K562 (cell line): ENCODE data around the gene DMAC2. TPM values are rescaled to one million over a fixed set of nuclear protein-coding genes. Genes with fewer than 3 reads are reported as not detected.

Experiments used
- CBFB ChIP-seq: sonication (generic); formaldehyde crosslinking; IDR thresholded peaks from 2 replicates; pipeline ENCODE4 v1.4.0; 2020; ENCODE audit warnings: mild to moderate bottlenecking, missing genetic modification reagents
- CEBPB ChIP-seq: fragments of 450-650 bp; IDR thresholded peaks from 2 replicates; pipeline ENCODE4 v1.6.1; 2016; ENCODE audit warnings: missing genetic modification characterization, missing compliant biosample characterization
- COPS2 ChIP-seq: fragments of 450-650 bp; conservative IDR thresholded peaks from 2 replicates; pipeline ENCODE4 v1.6.1; 2016; ENCODE audit warnings: mild to moderate bottlenecking, moderate library complexity
- EP400 ChIP-seq: fragments of 450-650 bp; IDR thresholded peaks from 2 replicates; pipeline ENCODE4 v1.6.1; 2017; ENCODE audit warnings: antibody characterized with exemption, mild to moderate bottlenecking, moderate library complexity
- FOXK2 ChIP-seq, 2 experiments: fragments of 450-650 bp; IDR thresholded peaks in 1 of 2; conservative IDR thresholded peaks in 1 of 2; 2 replicates each; pipeline ENCODE4 v1.6.1; 2016; ENCODE audit warnings: low read depth in 2 of 2, mild to moderate bottlenecking in 1 of 2
- FOXP1 ChIP-seq: sonication (generic); formaldehyde crosslinking; IDR thresholded peaks from 2 replicates; pipeline ENCODE4 v1.8.0; 2022; ENCODE audit warnings: mild to moderate bottlenecking, missing genetic modification reagents
- FUS ChIP-seq: fragments of 200-400 bp; formaldehyde crosslinking; optimal IDR thresholded peaks from 2 replicates; pipeline ENCODE3; 2017; ENCODE audit warnings: low read depth, low read length
- GABPB1 ChIP-seq: sonication (generic); formaldehyde crosslinking; IDR thresholded peaks from 2 replicates; pipeline ENCODE4 v1.8.0; 2022; ENCODE audit warnings: mild to moderate bottlenecking, missing genetic modification reagents
- HDAC1 ChIP-seq, 2 experiments: fragments of 450-650 bp; IDR thresholded peaks; 2 replicates each; pipeline ENCODE4 v1.6.1; 2016 to 2017; ENCODE audit warnings: inconsistent platforms in 1 of 2, mild to moderate bottlenecking in 1 of 2, moderate library complexity in 1 of 2
- NCOA4 ChIP-seq: fragments of 450-650 bp; IDR thresholded peaks from 2 replicates; pipeline ENCODE4 v1.6.1; 2018; ENCODE audit warnings: mild to moderate bottlenecking; ENCODE audit not compliant: partially characterized antibody
- NFRKB ChIP-seq: fragments of 450-650 bp; IDR thresholded peaks from 2 replicates; pipeline ENCODE4 v1.6.1; 2016; ENCODE audit warnings: low read depth
- POLR2A ChIP-seq: fragments of 450-650 bp; conservative IDR thresholded peaks from 2 replicates; pipeline ENCODE4 v1.6.1; 2016
- RAD51 ChIP-seq: fragments of 450-650 bp; IDR thresholded peaks from 2 replicates; pipeline ENCODE4 v1.7.1; 2016; ENCODE audit warnings: low read depth, mild to moderate bottlenecking, borderline replicate concordance
- SAP30 ChIP-seq: fragments of 200-600 bp; sonication (generic); IDR thresholded peaks from 2 replicates; pipeline ENCODE4 v1.6.1; 2012; ENCODE audit warnings: borderline replicate concordance, low read depth, mild to moderate bottlenecking, moderate library complexity, low read length, control low read depth, inconsistent platforms; ENCODE audit not compliant: insufficient read depth, poor library complexity, severe bottlenecking
- SMAD4 ChIP-seq: fragments of 250-450 bp; sonication (Bioruptor Pico); conservative IDR thresholded peaks from 2 replicates; pipeline ENCODE4 v1.8.0; 2021; ENCODE audit warnings: inconsistent platforms, mild to moderate bottlenecking, moderate library complexity
- SP1 ChIP-seq: sonication (generic); formaldehyde crosslinking; IDR thresholded peaks from 2 replicates; pipeline ENCODE4 v1.8.1; 2022; ENCODE audit warnings: mild to moderate bottlenecking, missing genetic modification reagents
- TBP ChIP-seq: optimal IDR thresholded peaks from 2 replicates; pipeline ENCODE3; 2011; ENCODE audit warnings: low read depth, low read length, improper control_type of control experiment
- XRCC5 ChIP-seq: fragments of 200-400 bp; formaldehyde crosslinking; IDR thresholded peaks from 2 replicates; pipeline ENCODE4 v1.6.1; 2017; ENCODE audit warnings: low read depth, mild to moderate bottlenecking, low read length
- ZNF766 ChIP-seq: fragments of 200-800 bp; sonication (Bioruptor generic); conservative IDR thresholded peaks from 2 replicates; pipeline ENCODE4 v1.6.1; 2016; ENCODE audit warnings: missing genetic modification characterization, missing compliant biosample characterization
- polyA plus RNA-seq, 8 experiments: library from polyadenylated mRNA; depleted of rRNA in 4 of 8; stranded (reverse) in 5 of 8; unstranded in 3 of 8; fragments of >200 nt; fragmentation: Nextera tagmentation in 2 of 8; fragmentation: Illumina TruSeq in 1 of 8; extraction: Ambion mirVana in 2 of 8; extraction: Trizol in 1 of 8; gene quantifications; 2 replicates each; pipeline versions ENCODE4 v1.2.1 to v1.2.3, GENCODE V29; 2011 to 2014; ENCODE audit warnings: inconsistent platforms in 1 of 8, missing spikeins in 1 of 8
- total RNA-seq, 7 experiments: library from RNA; depleted of rRNA in 6 of 7; stranded (reverse); fragments of >200 nt in 6 of 7; fragmentation: Illumina TruSeq in 2 of 7; extraction: Trizol in 2 of 7; gene quantifications; 2 replicates each; pipeline versions ENCODE4 v1.2.1 to v1.2.3, GENCODE V29; 2011 to 2021; ENCODE audit warnings: low replicate concordance in 1 of 7
- TF ChIP-seq, protein P1 (sequence below), 2 experiments: fragments of 450-650 bp in 1 of 2; sonication (generic) in 1 of 2; formaldehyde crosslinking in 1 of 2; IDR thresholded peaks in 1 of 2; conservative IDR thresholded peaks in 1 of 2; 2 replicates each; pipeline versions ENCODE4 v1.6.1 to v1.8.1; 2016 to 2023; ENCODE audit warnings: mild to moderate bottlenecking in 2 of 2, moderate library complexity in 2 of 2, inconsistent platforms in 1 of 2, missing genetic modification reagents in 1 of 2
- TF ChIP-seq, protein P2 (sequence below): sonication (generic); formaldehyde crosslinking; IDR thresholded peaks from 2 replicates; pipeline ENCODE4 v1.8.0; 2022; ENCODE audit warnings: missing genetic modification reagents, mild to moderate bottlenecking, moderate library complexity, borderline replicate concordance
- TF ChIP-seq, protein P3 (sequence below), 2 experiments: fragments of 450-650 bp; IDR thresholded peaks; 2 replicates each; pipeline ENCODE4 v1.6.1; 2016
- TF ChIP-seq, protein P4 (sequence below): fragments of 450-650 bp; IDR thresholded peaks from 2 replicates; pipeline ENCODE4 v1.6.1; 2017; ENCODE audit warnings: antibody characterized with exemption

The DMAC2 gene
- total and polyA plus RNA-seq, 9 of the 15 experiments (the other 6 are each of a cell fraction or from before 2014, with no cell fraction given), result 12.9 to 61.2 (median 43.1) TPM

DNA sequence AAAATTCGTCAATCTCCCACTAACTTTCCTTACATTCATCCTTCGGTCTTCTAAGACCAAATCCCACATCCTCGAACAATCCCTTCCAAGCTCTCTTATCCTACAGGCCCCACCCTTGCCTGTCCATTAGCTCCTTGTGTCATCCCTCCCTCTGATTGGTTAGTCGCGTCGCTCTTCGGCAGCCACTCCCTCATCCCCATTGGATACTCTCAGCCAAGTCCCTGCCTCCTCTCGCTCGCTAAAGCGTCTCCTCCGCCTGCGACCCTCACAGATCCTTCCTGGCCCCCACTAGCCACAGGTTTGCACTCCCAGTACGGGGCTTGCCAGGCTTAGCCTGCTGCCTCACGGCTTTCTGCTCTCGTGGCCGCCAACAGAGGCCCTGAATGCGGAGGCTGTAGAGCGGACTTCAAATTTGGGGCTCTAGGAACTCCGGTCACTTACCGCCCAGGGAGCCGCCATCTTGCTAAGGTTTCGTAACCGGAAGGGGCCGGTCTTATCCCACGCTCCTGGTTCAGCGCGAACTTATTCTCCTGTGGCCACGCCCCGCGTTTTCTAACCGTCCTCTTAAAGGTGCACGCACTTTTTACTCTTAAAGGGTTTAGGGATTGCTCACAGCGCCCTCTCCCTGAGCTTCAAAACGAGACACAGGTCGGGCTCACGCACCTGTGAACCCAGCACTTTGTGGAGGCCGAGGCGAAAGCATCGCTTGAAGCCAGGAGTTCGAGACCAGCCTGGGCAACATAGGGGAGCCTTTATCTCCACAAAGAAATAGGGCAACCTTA is at the start of gene DMAC2 (continued):
- peak; percentile 93 for TF ChIP-seq GABPB1
- TF ChIP-seq, protein P1, sequence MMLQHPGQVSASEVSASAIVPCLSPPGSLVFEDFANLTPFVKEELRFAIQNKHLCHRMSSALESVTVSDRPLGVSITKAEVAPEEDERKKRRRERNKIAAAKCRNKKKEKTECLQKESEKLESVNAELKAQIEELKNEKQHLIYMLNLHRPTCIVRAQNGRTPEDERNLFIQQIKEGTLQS (IDR thresholded peaks at IDR 0.05), result peak; percentile 85
- TF ChIP-seq, protein P1 (CRISPR knock-in tag; conservative IDR thresholded peaks at IDR 0.05), result 0 out of 2 replicates have a peak, but pooled peaks have one; percentile 48
- peak; percentile 23; the same call in 1 of the 2 replicates for TF ChIP-seq XRCC5
- TF ChIP-seq FUS, result no peak
- TF ChIP-seq EP400, result peak; percentile 87
- peak; percentile 91 for TF ChIP-seq TBP
- TF ChIP-seq, protein P2, sequence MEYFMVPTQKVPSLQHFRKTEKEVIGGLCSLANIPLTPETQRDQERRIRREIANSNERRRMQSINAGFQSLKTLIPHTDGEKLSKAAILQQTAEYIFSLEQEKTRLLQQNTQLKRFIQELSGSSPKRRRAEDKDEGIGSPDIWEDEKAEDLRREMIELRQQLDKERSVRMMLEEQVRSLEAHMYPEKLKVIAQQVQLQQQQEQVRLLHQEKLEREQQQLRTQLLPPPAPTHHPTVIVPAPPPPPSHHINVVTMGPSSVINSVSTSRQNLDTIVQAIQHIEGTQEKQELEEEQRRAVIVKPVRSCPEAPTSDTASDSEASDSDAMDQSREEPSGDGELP, result peak; percentile 83; the same call in 1 of the 2 replicates
- peak; percentile 47; the same call in 1 of the 2 replicates for TF ChIP-seq FOXP1 (CRISPR knock-in tag)
- TF ChIP-seq COPS2, result no peak
- TF ChIP-seq CEBPB, result peak; percentile 98
- TF ChIP-seq, protein P3, sequence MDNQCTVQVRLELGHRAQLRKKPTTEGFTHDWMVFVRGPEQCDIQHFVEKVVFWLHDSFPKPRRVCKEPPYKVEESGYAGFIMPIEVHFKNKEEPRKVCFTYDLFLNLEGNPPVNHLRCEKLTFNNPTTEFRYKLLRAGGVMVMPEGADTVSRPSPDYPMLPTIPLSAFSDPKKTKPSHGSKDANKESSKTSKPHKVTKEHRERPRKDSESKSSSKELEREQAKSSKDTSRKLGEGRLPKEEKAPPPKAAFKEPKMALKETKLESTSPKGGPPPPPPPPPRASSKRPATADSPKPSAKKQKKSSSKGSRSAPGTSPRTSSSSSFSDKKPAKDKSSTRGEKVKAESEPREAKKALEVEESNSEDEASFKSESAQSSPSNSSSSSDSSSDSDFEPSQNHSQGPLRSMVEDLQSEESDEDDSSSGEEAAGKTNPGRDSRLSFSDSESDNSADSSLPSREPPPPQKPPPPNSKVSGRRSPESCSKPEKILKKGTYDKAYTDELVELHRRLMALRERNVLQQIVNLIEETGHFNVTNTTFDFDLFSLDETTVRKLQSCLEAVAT (IDR thresholded peaks at IDR 0.05), result peak in 1 of 2 experiments; percentile 55; a peak in 1 of 4 replicates
- peak; percentile 86; the same call in 1 of the 2 replicates for TF ChIP-seq NFRKB
- no peak for TF ChIP-seq CBFB
- 0 out of 2 replicates have a peak, but pooled peaks have one; percentile 35 for TF ChIP-seq SMAD4 (CRISPR knock-in tag)
- peak in 1 of 2 experiments; percentile 96; a peak in 2 of 4 replicates for TF ChIP-seq HDAC1 (IDR thresholded peaks at IDR 0.05)
- TF ChIP-seq ZNF766 (CRISPR knock-in tag), result no peak
- no peak for TF ChIP-seq NCOA4
- peak; percentile 94 for TF ChIP-seq SP1 (CRISPR knock-in tag)
- TF ChIP-seq RAD51, result no peak
- TF ChIP-seq FOXK2 (conservative IDR thresholded peaks at IDR 0.05 in 1 of 2, IDR thresholded peaks at IDR 0.05 in 1 of 2; ENCODE audit: low read depth in 2 of 2), result peak; percentile 19 to 40; a peak in 1 of 4 replicates
- peak; percentile 99 for TF ChIP-seq POLR2A
- TF ChIP-seq, protein P4, sequence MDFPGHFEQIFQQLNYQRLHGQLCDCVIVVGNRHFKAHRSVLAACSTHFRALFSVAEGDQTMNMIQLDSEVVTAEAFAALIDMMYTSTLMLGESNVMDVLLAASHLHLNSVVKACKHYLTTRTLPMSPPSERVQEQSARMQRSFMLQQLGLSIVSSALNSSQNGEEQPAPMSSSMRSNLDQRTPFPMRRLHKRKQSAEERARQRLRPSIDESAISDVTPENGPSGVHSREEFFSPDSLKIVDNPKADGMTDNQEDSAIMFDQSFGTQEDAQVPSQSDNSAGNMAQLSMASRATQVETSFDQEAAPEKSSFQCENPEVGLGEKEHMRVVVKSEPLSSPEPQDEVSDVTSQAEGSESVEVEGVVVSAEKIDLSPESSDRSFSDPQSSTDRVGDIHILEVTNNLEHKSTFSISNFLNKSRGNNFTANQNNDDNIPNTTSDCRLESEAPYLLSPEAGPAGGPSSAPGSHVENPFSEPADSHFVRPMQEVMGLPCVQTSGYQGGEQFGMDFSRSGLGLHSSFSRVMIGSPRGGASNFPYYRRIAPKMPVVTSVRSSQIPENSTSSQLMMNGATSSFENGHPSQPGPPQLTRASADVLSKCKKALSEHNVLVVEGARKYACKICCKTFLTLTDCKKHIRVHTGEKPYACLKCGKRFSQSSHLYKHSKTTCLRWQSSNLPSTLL, result no peak
- TF ChIP-seq SAP30, result peak; percentile 76
